H1 (cell line): ENCODE measurements around the gene TMCO2.

ENCODE experiments used
- BACH1 ChIP-seq: IDR thresholded peaks from 2 replicates; pipeline ENCODE4 v1.6.1; 2012; ENCODE audit warnings: low read length, improper control_type of control experiment
- CTCF ChIP-seq, 3 experiments: IDR thresholded peaks; 1 replicate in 2 of 3; 2 replicates in 1 of 3; pipeline versions ENCODE4 v1.5.1 to v1.6.1; 2011; ENCODE audit warnings: low read length in 3 of 3, mild to moderate bottlenecking in 3 of 3, inconsistent platforms in 2 of 3, low read depth in 1 of 3, moderate library complexity in 1 of 3; ENCODE audit not compliant: insufficient read depth in 1 of 3; ENCODE audit errors: control extremely low read depth in 1 of 3
- EP300 ChIP-seq, 2 experiments: IDR thresholded peaks; 1 replicate in 1 of 2; 2 replicates in 1 of 2; pipeline ENCODE4 v1.6.1; 2011 to 2012; ENCODE audit warnings: low read depth in 2 of 2, low read length in 2 of 2, mild to moderate bottlenecking in 2 of 2, borderline replicate concordance in 1 of 2, inconsistent platforms in 1 of 2, moderate library complexity in 1 of 2
- EZH2 ChIP-seq: fragments of 200-600 bp; sonication (generic); IDR thresholded peaks from 2 replicates; pipeline ENCODE4 v1.7.1; 2012; ENCODE audit warnings: low read depth, mild to moderate bottlenecking, moderate library complexity, low read length, inconsistent platforms; ENCODE audit not compliant: severe bottlenecking
- HDAC6 ChIP-seq: IDR thresholded peaks from one replicate; pipeline ENCODE4 v1.7.1; 2012; ENCODE audit warnings: low read depth, mild to moderate bottlenecking, inconsistent platforms, low read length, moderate library complexity
- JUND ChIP-seq: IDR thresholded peaks from 2 replicates; pipeline ENCODE4 v1.6.1; 2011; ENCODE audit warnings: mild to moderate bottlenecking, improper control_type of control experiment, low read length
- MAX ChIP-seq: IDR thresholded peaks from 2 replicates; pipeline ENCODE4 v1.6.1; 2012; ENCODE audit warnings: inconsistent platforms
- POLR2A ChIP-seq, 2 experiments: IDR thresholded peaks; 1 replicate in 1 of 2; 2 replicates in 1 of 2; pipeline ENCODE4 v1.6.1; 2011; ENCODE audit warnings: low read depth in 2 of 2, low read length in 2 of 2, mild to moderate bottlenecking in 2 of 2; ENCODE audit errors: control extremely low read depth in 1 of 2
- RAD21 ChIP-seq, 2 experiments: IDR thresholded peaks in 1 of 2; conservative IDR thresholded peaks in 1 of 2; 2 replicates each; pipeline ENCODE4 v1.6.1; 2011; ENCODE audit warnings: low read depth in 2 of 2, low read length in 2 of 2, improper control_type of control experiment in 1 of 2, inconsistent platforms in 1 of 2, mild to moderate bottlenecking in 1 of 2, moderate library complexity in 1 of 2
- SUZ12 ChIP-seq: fragments of 200-600 bp; sonication (generic); IDR thresholded peaks from 2 replicates; pipeline ENCODE4 v1.6.1; 2012; ENCODE audit warnings: mild to moderate bottlenecking, inconsistent platforms, low read length, moderate library complexity, mixed read lengths
- TAF1 ChIP-seq: IDR thresholded peaks from 2 replicates; pipeline ENCODE4 v1.6.1; 2011; ENCODE audit warnings: mild to moderate bottlenecking, low read depth, low read length
- USF2 ChIP-seq: IDR thresholded peaks from 2 replicates; pipeline ENCODE4 v1.6.1; 2011; ENCODE audit warnings: low read length, improper control_type of control experiment

- TF ChIP-seq EZH2 (no peak), CTCF (IDR thresholded peaks at IDR 0.05; ENCODE audit: control extremely low read depth in 1 of 3, insufficient read depth in 1 of 3, low read depth in 1 of 3, low read length in 3 of 3) (no peak), SUZ12 (no peak), TAF1 (no peak), RAD21 (IDR thresholded peaks at IDR 0.05 in 1 of 2, conservative IDR thresholded peaks at IDR 0.05 in 1 of 2; ENCODE audit: low read depth in 2 of 2, low read length in 2 of 2) (no peak), BACH1 (no peak), POLR2A (IDR thresholded peaks at IDR 0.05; ENCODE audit: control extremely low read depth in 1 of 2, low read depth in 2 of 2, low read length in 2 of 2) (no peak), USF2 (no peak), MAX (no peak), HDAC6 (no peak), JUND (no peak), EP300 (IDR thresholded peaks at IDR 0.05; ENCODE audit: borderline replicate concordance in 1 of 2, low read depth in 2 of 2, low read length in 2 of 2) (no peak)
Observed at GRCh38 chr1:40301066-40301465, 53.3 kb downstream of the TMCO2 start.
